K562 (cell line): ENCODE data around the gene CRABP1. TPM values are rescaled to one million over a fixed set of nuclear protein-coding genes. Genes with fewer than 3 reads are reported as not detected.

Experiments used
- ARID1B ChIP-seq: fragments of 450-650 bp; IDR thresholded peaks from 2 replicates; pipeline ENCODE4 v1.6.1; 2016; ENCODE audit warnings: antibody characterized with exemption, mild to moderate bottlenecking, inconsistent platforms
- ETV1 ChIP-seq: fragments of 450-650 bp; conservative IDR thresholded peaks from 2 replicates; pipeline ENCODE4 v1.6.1; 2016; ENCODE audit warnings: missing genetic modification characterization, control low read depth, low read depth, missing compliant biosample characterization
- FOXK1 ChIP-seq: sonication (generic); formaldehyde crosslinking; IDR thresholded peaks from 2 replicates; pipeline ENCODE4 v1.8.0; 2022; ENCODE audit warnings: missing genetic modification reagents, mild to moderate bottlenecking, borderline replicate concordance
- HDAC8 ChIP-seq: fragments of 450-650 bp; IDR thresholded peaks from 2 replicates; pipeline ENCODE4 v1.6.1; 2016; ENCODE audit warnings: mild to moderate bottlenecking, missing genetic modification characterization, moderate library complexity, missing compliant biosample characterization
- NELFE ChIP-seq: IDR thresholded peaks from 2 replicates; pipeline ENCODE4 v1.6.1; 2011; ENCODE audit warnings: mild to moderate bottlenecking; ENCODE audit not compliant: insufficient read depth, insufficient read length
- PHF21A ChIP-seq: fragments of 450-650 bp; IDR thresholded peaks from 2 replicates; pipeline ENCODE4 v1.6.1; 2017; ENCODE audit warnings: low read depth, borderline replicate concordance
- RBM25 ChIP-seq: fragments of 200-400 bp; formaldehyde crosslinking; IDR thresholded peaks from 2 replicates; pipeline ENCODE4 v1.6.1; 2018; ENCODE audit warnings: low read length, low read depth, moderate library complexity; ENCODE audit not compliant: severe bottlenecking
- RFX1 ChIP-seq: fragments of 450-650 bp; IDR thresholded peaks from 2 replicates; pipeline ENCODE4 v1.6.1; 2016; ENCODE audit warnings: mild to moderate bottlenecking, moderate library complexity
- SMARCE1 ChIP-seq: fragments of 450-650 bp; IDR thresholded peaks from 2 replicates; pipeline ENCODE4 v1.7.1; 2016; ENCODE audit warnings: mild to moderate bottlenecking
- STAT5A ChIP-seq: IDR thresholded peaks from 2 replicates; pipeline ENCODE4 v1.6.1; 2012; ENCODE audit warnings: low read length, inconsistent platforms, borderline replicate concordance
- ZNF12 ChIP-seq: sonication (generic); formaldehyde crosslinking; IDR thresholded peaks from 2 replicates; pipeline ENCODE4 v1.4.0; 2020; ENCODE audit warnings: mild to moderate bottlenecking, missing genetic modification reagents
- ZNF23 ChIP-seq: fragments of 250-450 bp; sonication (Bioruptor Pico); IDR thresholded peaks from 2 replicates; pipeline ENCODE4 v1.4.0; 2020; ENCODE audit warnings: mild to moderate bottlenecking
- ZNF436 ChIP-seq: fragments of 250-450, 450-650 bp; sonication (Bioruptor Pico); formaldehyde crosslinking; IDR thresholded peaks from 2 replicates; pipeline ENCODE4 v1.7.0; 2020; ENCODE audit warnings: mild to moderate bottlenecking
- polyA plus RNA-seq, 8 experiments: library from polyadenylated mRNA; depleted of rRNA in 4 of 8; stranded (reverse) in 5 of 8; unstranded in 3 of 8; fragments of >200 nt; fragmentation: Nextera tagmentation in 2 of 8; fragmentation: Illumina TruSeq in 1 of 8; extraction: Ambion mirVana in 2 of 8; extraction: Trizol in 1 of 8; gene quantifications; 2 replicates each; pipeline versions ENCODE4 v1.2.1 to v1.2.3, GENCODE V29; 2011 to 2014; ENCODE audit warnings: inconsistent platforms in 1 of 8, missing spikeins in 1 of 8
- total RNA-seq, 7 experiments: library from RNA; depleted of rRNA in 6 of 7; stranded (reverse); fragments of >200 nt in 6 of 7; fragmentation: Illumina TruSeq in 2 of 7; extraction: Trizol in 2 of 7; gene quantifications; 2 replicates each; pipeline versions ENCODE4 v1.2.1 to v1.2.3, GENCODE V29; 2011 to 2021; ENCODE audit warnings: low replicate concordance in 1 of 7
- TF ChIP-seq, protein P1 (sequence below): fragments of 450-650 bp; IDR thresholded peaks from 2 replicates; pipeline ENCODE4 v1.6.1; 2018; ENCODE audit not compliant: partially characterized antibody
- TF ChIP-seq, protein P2 (sequence below): sonication (generic); formaldehyde crosslinking; IDR thresholded peaks from 2 replicates; pipeline ENCODE4 v1.4.0; 2020; ENCODE audit warnings: mild to moderate bottlenecking, missing genetic modification reagents
- TF ChIP-seq, protein P3 (sequence below): fragments of 250-450 bp; sonication (Bioruptor Pico); IDR thresholded peaks from 2 replicates; pipeline ENCODE4 v1.4.0; 2020; ENCODE audit warnings: mild to moderate bottlenecking, moderate library complexity, borderline replicate concordance
- TF ChIP-seq, protein P4 (sequence below): fragments of 450-650 bp; IDR thresholded peaks from 2 replicates; pipeline ENCODE4 v1.6.1; 2016

Gene CRABP1
- total and polyA plus RNA-seq, 9 of the 15 experiments (the other 6 are each of a cell fraction or from before 2014, with no cell fraction given): 0.60 TPM; not detected in 8

DNA sequence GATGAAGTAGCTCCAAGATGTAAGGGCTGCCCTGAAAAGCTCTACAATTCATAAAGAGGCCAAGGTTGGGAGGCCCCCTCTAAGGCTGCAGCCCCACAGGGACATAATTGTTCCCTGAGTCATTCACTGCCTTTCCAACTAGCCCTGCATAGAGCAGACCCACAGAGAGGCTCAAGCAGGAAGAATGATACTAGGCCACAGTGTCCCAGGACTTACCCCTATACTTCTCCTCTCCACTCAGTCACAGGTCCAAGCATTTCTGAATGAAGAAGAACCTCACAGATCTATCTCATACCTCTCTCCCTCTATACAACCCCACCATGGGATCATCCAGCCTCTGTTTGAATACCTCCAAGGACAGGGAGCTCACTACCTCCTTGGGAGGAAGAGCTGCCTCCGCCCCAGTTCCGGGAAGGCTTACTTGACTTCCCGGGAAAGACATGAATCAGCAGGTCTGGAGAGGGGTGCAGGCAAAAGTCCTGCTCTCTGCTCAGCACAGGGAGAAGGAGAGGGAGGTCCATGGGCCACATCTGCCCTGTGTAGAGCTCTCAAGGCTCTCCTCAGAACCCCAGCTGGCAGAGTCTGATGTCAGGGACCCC is 33.9 kb upstream of the CRABP1 start (continued):
- TF ChIP-seq, protein P1, sequence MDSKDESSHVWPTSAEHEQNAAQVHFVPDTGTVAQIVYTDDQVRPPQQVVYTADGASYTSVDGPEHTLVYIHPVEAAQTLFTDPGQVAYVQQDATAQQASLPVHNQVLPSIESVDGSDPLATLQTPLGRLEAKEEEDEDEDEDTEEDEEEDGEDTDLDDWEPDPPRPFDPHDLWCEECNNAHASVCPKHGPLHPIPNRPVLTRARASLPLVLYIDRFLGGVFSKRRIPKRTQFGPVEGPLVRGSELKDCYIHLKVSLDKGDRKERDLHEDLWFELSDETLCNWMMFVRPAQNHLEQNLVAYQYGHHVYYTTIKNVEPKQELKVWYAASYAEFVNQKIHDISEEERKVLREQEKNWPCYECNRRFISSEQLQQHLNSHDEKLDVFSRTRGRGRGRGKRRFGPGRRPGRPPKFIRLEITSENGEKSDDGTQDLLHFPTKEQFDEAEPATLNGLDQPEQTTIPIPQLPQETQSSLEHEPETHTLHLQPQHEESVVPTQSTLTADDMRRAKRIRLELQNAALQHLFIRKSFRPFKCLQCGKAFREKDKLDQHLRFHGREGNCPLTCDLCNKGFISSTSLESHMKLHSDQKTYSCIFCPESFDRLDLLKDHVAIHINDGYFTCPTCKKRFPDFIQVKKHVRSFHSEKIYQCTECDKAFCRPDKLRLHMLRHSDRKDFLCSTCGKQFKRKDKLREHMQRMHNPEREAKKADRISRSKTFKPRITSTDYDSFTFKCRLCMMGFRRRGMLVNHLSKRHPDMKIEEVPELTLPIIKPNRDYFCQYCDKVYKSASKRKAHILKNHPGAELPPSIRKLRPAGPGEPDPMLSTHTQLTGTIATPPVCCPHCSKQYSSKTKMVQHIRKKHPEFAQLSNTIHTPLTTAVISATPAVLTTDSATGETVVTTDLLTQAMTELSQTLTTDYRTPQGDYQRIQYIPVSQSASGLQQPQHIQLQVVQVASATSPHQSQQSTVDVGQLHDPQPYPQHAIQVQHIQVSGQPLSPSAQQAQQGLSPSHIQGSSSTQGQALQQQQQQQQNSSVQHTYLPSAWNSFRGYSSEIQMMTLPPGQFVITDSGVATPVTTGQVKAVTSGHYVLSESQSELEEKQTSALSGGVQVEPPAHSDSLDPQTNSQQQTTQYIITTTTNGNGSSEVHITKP: peak; percentile 46
- TF ChIP-seq STAT5A (peak; percentile 46; the same call in 1 of the 2 replicates), FOXK1 (CRISPR knock-in tag) (no peak), ZNF12 (CRISPR knock-in tag) (no peak), ETV1 (tag) (peak; percentile 64), RBM25 (peak; percentile 66), PHF21A (no peak), HDAC8 (tag) (no peak), NELFE (no peak), RFX1 (no peak), ARID1B (peak; percentile 79), ZNF23 (CRISPR knock-in tag) (no peak), SMARCE1 (peak; percentile 60; the same call in 1 of the 2 replicates), ZNF436 (CRISPR knock-in tag) (no peak)
- TF ChIP-seq, protein P2, sequence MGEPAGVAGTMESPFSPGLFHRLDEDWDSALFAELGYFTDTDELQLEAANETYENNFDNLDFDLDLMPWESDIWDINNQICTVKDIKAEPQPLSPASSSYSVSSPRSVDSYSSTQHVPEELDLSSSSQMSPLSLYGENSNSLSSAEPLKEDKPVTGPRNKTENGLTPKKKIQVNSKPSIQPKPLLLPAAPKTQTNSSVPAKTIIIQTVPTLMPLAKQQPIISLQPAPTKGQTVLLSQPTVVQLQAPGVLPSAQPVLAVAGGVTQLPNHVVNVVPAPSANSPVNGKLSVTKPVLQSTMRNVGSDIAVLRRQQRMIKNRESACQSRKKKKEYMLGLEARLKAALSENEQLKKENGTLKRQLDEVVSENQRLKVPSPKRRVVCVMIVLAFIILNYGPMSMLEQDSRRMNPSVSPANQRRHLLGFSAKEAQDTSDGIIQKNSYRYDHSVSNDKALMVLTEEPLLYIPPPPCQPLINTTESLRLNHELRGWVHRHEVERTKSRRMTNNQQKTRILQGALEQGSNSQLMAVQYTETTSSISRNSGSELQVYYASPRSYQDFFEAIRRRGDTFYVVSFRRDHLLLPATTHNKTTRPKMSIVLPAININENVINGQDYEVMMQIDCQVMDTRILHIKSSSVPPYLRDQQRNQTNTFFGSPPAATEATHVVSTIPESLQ (CRISPR knock-in tag): no peak
- TF ChIP-seq, protein P3, sequence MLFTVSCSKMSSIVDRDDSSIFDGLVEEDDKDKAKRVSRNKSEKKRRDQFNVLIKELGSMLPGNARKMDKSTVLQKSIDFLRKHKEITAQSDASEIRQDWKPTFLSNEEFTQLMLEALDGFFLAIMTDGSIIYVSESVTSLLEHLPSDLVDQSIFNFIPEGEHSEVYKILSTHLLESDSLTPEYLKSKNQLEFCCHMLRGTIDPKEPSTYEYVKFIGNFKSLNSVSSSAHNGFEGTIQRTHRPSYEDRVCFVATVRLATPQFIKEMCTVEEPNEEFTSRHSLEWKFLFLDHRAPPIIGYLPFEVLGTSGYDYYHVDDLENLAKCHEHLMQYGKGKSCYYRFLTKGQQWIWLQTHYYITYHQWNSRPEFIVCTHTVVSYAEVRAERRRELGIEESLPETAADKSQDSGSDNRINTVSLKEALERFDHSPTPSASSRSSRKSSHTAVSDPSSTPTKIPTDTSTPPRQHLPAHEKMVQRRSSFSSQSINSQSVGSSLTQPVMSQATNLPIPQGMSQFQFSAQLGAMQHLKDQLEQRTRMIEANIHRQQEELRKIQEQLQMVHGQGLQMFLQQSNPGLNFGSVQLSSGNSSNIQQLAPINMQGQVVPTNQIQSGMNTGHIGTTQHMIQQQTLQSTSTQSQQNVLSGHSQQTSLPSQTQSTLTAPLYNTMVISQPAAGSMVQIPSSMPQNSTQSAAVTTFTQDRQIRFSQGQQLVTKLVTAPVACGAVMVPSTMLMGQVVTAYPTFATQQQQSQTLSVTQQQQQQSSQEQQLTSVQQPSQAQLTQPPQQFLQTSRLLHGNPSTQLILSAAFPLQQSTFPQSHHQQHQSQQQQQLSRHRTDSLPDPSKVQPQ: no peak
- TF ChIP-seq, protein P4, sequence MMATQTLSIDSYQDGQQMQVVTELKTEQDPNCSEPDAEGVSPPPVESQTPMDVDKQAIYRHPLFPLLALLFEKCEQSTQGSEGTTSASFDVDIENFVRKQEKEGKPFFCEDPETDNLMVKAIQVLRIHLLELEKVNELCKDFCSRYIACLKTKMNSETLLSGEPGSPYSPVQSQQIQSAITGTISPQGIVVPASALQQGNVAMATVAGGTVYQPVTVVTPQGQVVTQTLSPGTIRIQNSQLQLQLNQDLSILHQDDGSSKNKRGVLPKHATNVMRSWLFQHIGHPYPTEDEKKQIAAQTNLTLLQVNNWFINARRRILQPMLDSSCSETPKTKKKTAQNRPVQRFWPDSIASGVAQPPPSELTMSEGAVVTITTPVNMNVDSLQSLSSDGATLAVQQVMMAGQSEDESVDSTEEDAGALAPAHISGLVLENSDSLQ: no peak
